ENCODE measurements around the gene IL17B. TPM values are rescaled to one million over a fixed set of nuclear protein-coding genes. Genes with fewer than 3 reads are reported as not detected.

The IL17B gene
- total RNA-seq, 1 donor from 2014 or later, result not detected

DNA sequence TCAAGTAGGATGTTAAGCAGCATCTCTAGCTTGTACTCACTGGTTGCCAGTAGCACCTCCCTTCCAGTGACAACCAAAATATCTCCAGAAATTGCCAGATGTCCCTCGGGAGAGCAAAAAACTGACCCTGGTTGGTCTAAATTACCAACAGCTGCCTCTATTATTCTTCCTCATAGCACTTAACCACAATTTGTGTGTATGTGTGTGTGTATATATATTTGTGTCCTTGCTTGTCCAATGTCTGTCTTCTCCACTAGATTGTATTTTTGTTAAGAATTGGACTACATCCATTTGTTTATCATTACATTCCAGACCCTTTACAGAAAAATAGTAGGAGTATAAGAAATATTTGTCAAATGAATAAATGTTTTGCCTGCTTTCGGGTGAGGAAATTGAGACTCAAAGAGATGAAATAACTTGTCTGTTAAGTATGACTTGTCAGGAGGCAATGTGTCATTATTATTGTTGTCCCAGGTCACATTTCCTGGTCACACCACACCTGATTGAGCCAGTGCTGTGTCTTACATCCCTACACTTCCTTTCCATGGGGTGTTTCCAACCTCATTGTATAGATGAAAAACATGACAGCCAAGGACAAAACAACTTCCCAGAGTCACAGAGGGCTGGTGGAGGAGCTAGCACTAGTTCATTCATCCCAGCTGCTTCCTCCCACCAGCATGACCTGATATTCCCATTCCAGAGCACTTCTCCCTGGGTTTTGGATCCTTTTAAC lies 45.2 kb downstream of the IL17B start:
- no peak for DNase-seq (ENCODE audit: low spot score in 2 of 2, unreplicated experiment in 2 of 2)

DNA sequence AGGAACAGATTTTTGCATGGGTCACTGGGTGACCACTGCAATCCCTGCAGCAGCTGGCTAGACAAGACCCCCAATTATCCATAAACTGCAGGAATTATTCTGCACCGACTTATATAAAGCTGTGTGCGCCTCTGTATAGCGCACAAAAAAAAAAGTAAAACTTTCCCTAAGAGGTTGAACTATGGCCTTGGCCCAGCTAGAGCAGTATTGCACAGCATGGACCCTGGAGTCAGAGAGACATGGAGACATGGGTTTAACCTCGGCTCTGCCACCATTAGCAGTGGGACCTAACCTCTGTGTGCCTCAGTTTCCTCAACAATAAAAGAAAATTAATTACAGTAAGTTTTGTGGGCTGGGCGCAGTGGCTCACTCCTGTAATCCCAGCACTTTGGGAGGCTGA lies 50.9 kb downstream of the IL17B start:
- no peaks in the 10 kb centered on the region for H3K36me3 Mint-ChIP-seq
- H3K4me3 Mint-ChIP-seq, result no peak overlapping the region
- H3K4me1 Mint-ChIP-seq, result peaks cover 18% of the 10 kb centered on the region
- no peaks in the 10 kb centered on the region for H3K9me3 Mint-ChIP-seq
- no peak overlapping the region for H3K27ac Mint-ChIP-seq
- TF ChIP-seq, protein P1, sequence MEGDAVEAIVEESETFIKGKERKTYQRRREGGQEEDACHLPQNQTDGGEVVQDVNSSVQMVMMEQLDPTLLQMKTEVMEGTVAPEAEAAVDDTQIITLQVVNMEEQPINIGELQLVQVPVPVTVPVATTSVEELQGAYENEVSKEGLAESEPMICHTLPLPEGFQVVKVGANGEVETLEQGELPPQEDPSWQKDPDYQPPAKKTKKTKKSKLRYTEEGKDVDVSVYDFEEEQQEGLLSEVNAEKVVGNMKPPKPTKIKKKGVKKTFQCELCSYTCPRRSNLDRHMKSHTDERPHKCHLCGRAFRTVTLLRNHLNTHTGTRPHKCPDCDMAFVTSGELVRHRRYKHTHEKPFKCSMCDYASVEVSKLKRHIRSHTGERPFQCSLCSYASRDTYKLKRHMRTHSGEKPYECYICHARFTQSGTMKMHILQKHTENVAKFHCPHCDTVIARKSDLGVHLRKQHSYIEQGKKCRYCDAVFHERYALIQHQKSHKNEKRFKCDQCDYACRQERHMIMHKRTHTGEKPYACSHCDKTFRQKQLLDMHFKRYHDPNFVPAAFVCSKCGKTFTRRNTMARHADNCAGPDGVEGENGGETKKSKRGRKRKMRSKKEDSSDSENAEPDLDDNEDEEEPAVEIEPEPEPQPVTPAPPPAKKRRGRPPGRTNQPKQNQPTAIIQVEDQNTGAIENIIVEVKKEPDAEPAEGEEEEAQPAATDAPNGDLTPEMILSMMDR (IDR thresholded peaks at IDR 0.05; ENCODE audit: unreplicated experiment), result no peak
- no peaks in the 10 kb centered on the region for H3K27me3 Mint-ChIP-seq (ENCODE audit: low read depth)
- no peak for DNase-seq (ENCODE audit: low spot score in 2 of 2, unreplicated experiment in 2 of 2)

More for the DNA sequence above, 45.2 kb downstream of the IL17B start:
- no peak overlapping the region for H3K27ac Mint-ChIP-seq
- H3K4me3 Mint-ChIP-seq, result no peak overlapping the region
- H3K27me3 Mint-ChIP-seq (ENCODE audit: low read depth), result peaks cover 2% of the 10 kb centered on the region
- TF ChIP-seq, protein P1 (IDR thresholded peaks at IDR 0.05; ENCODE audit: unreplicated experiment), result no peak
- no peaks in the 10 kb centered on the region for H3K36me3 Mint-ChIP-seq
- no peaks in the 10 kb centered on the region for H3K9me3 Mint-ChIP-seq
- peaks cover 9% of the 10 kb centered on the region for H3K4me1 Mint-ChIP-seq

DNA sequence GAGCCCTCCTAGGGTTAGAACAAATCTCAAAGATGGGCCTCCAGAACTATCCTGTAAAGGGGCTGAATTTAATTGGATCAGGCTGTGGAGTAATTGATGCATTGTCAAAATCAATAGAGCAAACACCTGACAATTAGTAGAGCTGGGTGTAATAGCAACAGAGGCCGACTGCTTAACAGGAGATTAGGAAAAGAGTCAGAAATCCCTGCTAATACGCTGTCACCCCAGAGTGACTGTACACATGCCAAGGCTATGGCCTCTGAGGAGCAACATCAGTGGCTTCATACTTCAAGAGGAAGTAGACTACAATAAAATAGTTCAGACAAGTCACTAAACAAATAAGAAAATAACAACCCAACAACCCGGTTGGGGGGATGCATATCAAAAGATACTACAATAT lies 52.5 kb downstream of the IL17B start:
- DNase-seq (ENCODE audit: low spot score in 2 of 2, unreplicated experiment in 2 of 2), result no peak
- H3K36me3 Mint-ChIP-seq, result no peaks in the 10 kb centered on the region
- H3K27me3 Mint-ChIP-seq (ENCODE audit: low read depth), result no peaks in the 10 kb centered on the region
- H3K4me3 Mint-ChIP-seq, result no peak overlapping the region
- H3K9me3 Mint-ChIP-seq, result no peaks in the 10 kb centered on the region
- TF ChIP-seq, protein P1 (IDR thresholded peaks at IDR 0.05; ENCODE audit: unreplicated experiment), result no peak
- no peak overlapping the region for H3K27ac Mint-ChIP-seq
- H3K4me1 Mint-ChIP-seq, result peaks cover 30% of the 10 kb centered on the region

DNA sequence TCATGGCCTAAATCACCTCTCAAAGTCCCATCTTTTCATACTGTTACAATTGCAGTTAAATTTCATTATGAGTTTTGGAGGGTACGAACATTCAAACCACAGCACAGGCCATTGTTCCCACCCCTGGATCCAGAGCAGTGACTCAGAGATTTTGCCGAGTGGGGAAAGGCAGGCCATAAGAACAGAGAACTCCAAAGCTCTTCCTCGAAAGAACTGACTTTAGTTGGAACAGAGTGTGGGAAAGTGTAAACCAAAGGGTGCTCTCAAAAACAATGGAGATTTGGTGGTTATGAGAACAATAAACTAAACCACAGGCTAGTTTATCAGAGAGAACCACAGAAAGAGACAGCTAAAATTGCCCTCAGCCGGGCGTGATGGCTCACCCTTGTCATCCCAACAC lies 53.2 kb downstream of the IL17B start:
- DNase-seq (ENCODE audit: low spot score in 2 of 2, unreplicated experiment in 2 of 2), result no peak
- TF ChIP-seq, protein P1 (IDR thresholded peaks at IDR 0.05; ENCODE audit: unreplicated experiment), result no peak
- Mint-ChIP-seq H3K27ac (no peak overlapping the region), H3K9me3 (no peaks in the 10 kb centered on the region), H3K36me3 (no peaks in the 10 kb centered on the region), H3K27me3 (ENCODE audit: low read depth) (no peaks in the 10 kb centered on the region), H3K4me1 (peaks cover 33% of the 10 kb centered on the region), H3K4me3 (no peak overlapping the region)

DNA sequence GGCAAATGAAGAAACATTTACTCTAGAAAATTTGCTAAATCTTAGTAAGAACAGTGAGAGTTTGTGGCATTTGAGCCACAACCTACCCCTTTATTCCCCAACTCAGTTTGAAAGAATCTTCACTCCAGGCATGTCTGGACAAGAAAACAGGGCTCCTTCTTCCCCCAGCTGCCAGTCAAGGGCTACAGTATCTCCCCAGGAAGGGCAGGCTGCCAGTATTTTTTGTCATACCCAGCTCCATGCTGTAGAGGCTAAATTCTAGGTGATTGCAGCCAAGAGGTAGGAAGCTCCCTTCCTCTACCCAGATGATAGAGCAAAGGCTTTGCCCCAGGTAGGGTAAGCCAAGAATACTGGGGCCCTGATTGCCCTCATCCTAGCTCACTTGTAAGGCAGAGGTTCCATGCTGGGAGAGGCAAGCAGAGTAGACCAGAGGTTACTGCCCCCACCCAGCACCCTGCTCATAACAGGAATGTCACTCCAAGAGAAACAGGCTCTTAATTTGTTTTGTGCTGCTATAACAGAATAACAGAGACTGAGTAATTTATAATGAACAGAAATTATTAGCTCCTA lies 53.8 kb downstream of the IL17B start:
- no peaks in the 10 kb centered on the region for H3K27me3 Mint-ChIP-seq (ENCODE audit: low read depth)

More for the DNA sequence above, 53.8 kb downstream of the IL17B start:
- TF ChIP-seq, protein P1 (IDR thresholded peaks at IDR 0.05; ENCODE audit: unreplicated experiment), result no peak
- Mint-ChIP-seq H3K36me3 (no peaks in the 10 kb centered on the region), H3K4me3 (no peak overlapping the region), H3K27ac (peak overlapping the region; percentile 51), H3K4me1 (peaks cover 39% of the 10 kb centered on the region), H3K9me3 (no peaks in the 10 kb centered on the region)
- DNase-seq (ENCODE audit: low spot score in 2 of 2, unreplicated experiment in 2 of 2), result no peak
